ENCODE data around the gene ACYP1.

GRCh38 chr14:75091251-75091650, 27.4 kb upstream of the ACYP1 start:
- TF ChIP-seq POLR2A (IDR thresholded peaks at IDR 0.05; ENCODE audit: low read depth, low read length): no peak
- TF ChIP-seq POLR2AphosphoS5 (IDR thresholded peaks at IDR 0.05; ENCODE audit: low read depth, low read length): no peak
